ENCODE results near the gene PPP1R9A. TPM values are rescaled to one million over a fixed set of nuclear protein-coding genes. Genes with fewer than 3 reads are reported as not detected.

PPP1R9A gene
- total RNA-seq, 3 donors from 2014 or later = 7.5 to 34.7 (median 19.3) TPM

- H3K9me3 ChIP-seq = no peaks in the 10 kb centered on the region
- H3K4me3 ChIP-seq = no peak overlapping the region
- H3K36me3 ChIP-seq = no peaks in the 10 kb centered on the region
- intact Hi-C loops (cut with DNase I; ENCODE audit: low total_unique reads) = no loop called here
- H3K4me1 ChIP-seq = no peaks in the 10 kb centered on the region
- no peaks in the 10 kb centered on the region for H3K27me3 ChIP-seq
- DNase-seq (ENCODE audit: low spot score in 2 of 2) = no peak
- no peak overlapping the region for H3K27ac ChIP-seq
- TF ChIP-seq POLR2AphosphoS5 (IDR thresholded peaks at IDR 0.05) = no peak
- no peak for TF ChIP-seq POLR2A (IDR thresholded peaks at IDR 0.05)
- TF ChIP-seq CTCF (IDR thresholded peaks at IDR 0.05) = no peak
Measured at GRCh38 chr7:95250571-95250970, 343.2 kb downstream of the PPP1R9A start.

- H3K36me3 ChIP-seq = no peaks in the 10 kb centered on the region
- DNase-seq (ENCODE audit: low spot score in 2 of 2) = no peak
- no peaks in the 10 kb centered on the region for H3K27me3 ChIP-seq
- intact Hi-C loops (cut with DNase I; ENCODE audit: low total_unique reads) = no loop called here
- TF ChIP-seq CTCF (IDR thresholded peaks at IDR 0.05) (no peak), POLR2A (IDR thresholded peaks at IDR 0.05) (no peak), POLR2AphosphoS5 (IDR thresholded peaks at IDR 0.05) (no peak)
- no peak overlapping the region for H3K27ac ChIP-seq
- no peak overlapping the region for H3K4me3 ChIP-seq
- no peaks in the 10 kb centered on the region for H3K9me3 ChIP-seq
- no peaks in the 10 kb centered on the region for H3K4me1 ChIP-seq
Measured at GRCh38 chr7:95251966-95252365, 344.6 kb downstream of the PPP1R9A start.

- TF ChIP-seq CTCF (IDR thresholded peaks at IDR 0.05) (no peak), POLR2AphosphoS5 (IDR thresholded peaks at IDR 0.05) (no peak), POLR2A (IDR thresholded peaks at IDR 0.05) (no peak)
- intact Hi-C loops (cut with DNase I; ENCODE audit: low total_unique reads) = no loop called here
- Histone ChIP-seq H3K4me1 (no peaks in the 10 kb centered on the region), H3K27me3 (no peaks in the 10 kb centered on the region), H3K4me3 (no peak overlapping the region), H3K9me3 (no peaks in the 10 kb centered on the region), H3K36me3 (no peaks in the 10 kb centered on the region), H3K27ac (no peak overlapping the region)
- no peak for DNase-seq (ENCODE audit: low spot score in 2 of 2)
Measured at GRCh38 chr7:95253986-95254385, 346.6 kb downstream of the PPP1R9A start.

GRCh38 chr7:95255691-95256090 lies 348.3 kb downstream of the PPP1R9A start:
- H3K27me3 ChIP-seq = no peaks in the 10 kb centered on the region
- DNase-seq (ENCODE audit: low spot score in 2 of 2) = no peak
- TF ChIP-seq POLR2AphosphoS5 (IDR thresholded peaks at IDR 0.05) (no peak), POLR2A (IDR thresholded peaks at IDR 0.05) (no peak), CTCF (IDR thresholded peaks at IDR 0.05) (no peak)

GRCh38 chr7:95261895-95262415 lies 354.6 kb downstream of the PPP1R9A start:
- intact Hi-C loops (cut with DNase I; ENCODE audit: low total_unique reads) = no loop called here
- Histone ChIP-seq H3K4me1 (no peaks in the 10 kb centered on the region), H3K9me3 (no peaks in the 10 kb centered on the region), H3K4me3 (no peak overlapping the region), H3K36me3 (no peaks in the 10 kb centered on the region), H3K27ac (no peak overlapping the region), H3K27me3 (no peaks in the 10 kb centered on the region)
- no peak for DNase-seq (ENCODE audit: low spot score in 2 of 2)
- TF ChIP-seq POLR2A (IDR thresholded peaks at IDR 0.05) (no peak), CTCF (IDR thresholded peaks at IDR 0.05) (no peak), POLR2AphosphoS5 (IDR thresholded peaks at IDR 0.05) (no peak)

More at GRCh38 chr7:95255691-95256090, 348.3 kb downstream of the PPP1R9A start:
- intact Hi-C loops (cut with DNase I; ENCODE audit: low total_unique reads) = no loop called here
- Histone ChIP-seq H3K27ac (no peak overlapping the region), H3K4me3 (no peak overlapping the region), H3K4me1 (no peaks in the 10 kb centered on the region), H3K9me3 (no peaks in the 10 kb centered on the region), H3K36me3 (no peaks in the 10 kb centered on the region)
